Endothelial cell of hepatic sinusoid (primary cell): ENCODE measurements around the gene RNF20.
"Not testable (repeated sequence)": the region's sequence is repeated elsewhere in the genome, so short reads cannot be mapped to it uniquely, and the experiment has no call there.

Experiments
- in situ Hi-C: cut with HindIII; loops from 2 replicates; pipeline ENCODE4 v1.10.0; 2017; ENCODE audit warnings: low sequenced_read_pairs

RNF20 gene

GRCh38 chr9:101587332-101588043, 53.8 kb downstream of the RNF20 start:
- in situ Hi-C loops = no loop called here

GRCh38 chr9:101590074-101590473, 56.4 kb downstream of the RNF20 start:
- in situ Hi-C loops = not testable (repeated sequence)

- in situ Hi-C loops = no loop called here
Measured at GRCh38 chr9:101590901-101591300, 57.2 kb downstream of the RNF20 start.

- in situ Hi-C loops = no loop called here
Measured at GRCh38 chr9:101591787-101592446, 58.3 kb downstream of the RNF20 start.

- in situ Hi-C loops = no loop called here
Measured at GRCh38 chr9:101592788-101593187, 59.1 kb downstream of the RNF20 start.

GRCh38 chr9:101593345-101593744, 59.7 kb downstream of the RNF20 start:
- in situ Hi-C loops = no loop called here

- in situ Hi-C loops = no loop called here
Measured at GRCh38 chr9:101594796-101595195, 61.1 kb downstream of the RNF20 start, which contains the start of gene PPP3R2. Gene PPP3R2 (minus strand): TSS chr9:101594969. CDS start chr9:101594921, 48 bp downstream.

- in situ Hi-C loops = no loop called here
Measured at GRCh38 chr9:101601904-101602765, 68.5 kb downstream of the RNF20 start.

- in situ Hi-C loops = no loop called here
Measured at GRCh38 chr9:101604296-101604695, 70.6 kb downstream of the RNF20 start.

GRCh38 chr9:101605547-101605946, 71.9 kb downstream of the RNF20 start:
- in situ Hi-C loops = no loop called here
